Memory B cell (primary cell): ENCODE measurements around the gene PSORS1C1.
"Not testable (repeated sequence)": the region's sequence is repeated elsewhere in the genome, so short reads cannot be mapped to it uniquely, and the experiment has no call there.

Experiments
- ATAC-seq: fragments of 150-1000 bp; cut with Tn5 transposase; 2 replicates; pipeline ENCODE4 v1.10.0; 2021; ENCODE audit warnings: low read depth, mild to moderate bottlenecking, moderate library complexity
- DNase-seq, 2 donors: peaks; one replicate each; pipeline ENCODE4 v3.0.0; 2022; ENCODE audit warnings: low spot score in 2 of 2
- H3K27ac Mint-ChIP-seq: one replicate; pipeline ENCODE4 v1.8.0; 2022; ENCODE audit warnings: mild to moderate bottlenecking, moderate library complexity, mixed read lengths
- H3K27me3 Mint-ChIP-seq: one replicate; pipeline ENCODE4 v1.8.0; 2022; ENCODE audit warnings: mixed read lengths
- H3K36me3 Mint-ChIP-seq: one replicate; pipeline ENCODE4 v1.8.0; 2022; ENCODE audit warnings: mild to moderate bottlenecking, mixed read lengths
- H3K4me1 Mint-ChIP-seq: one replicate; pipeline ENCODE4 v1.8.0; 2022; ENCODE audit warnings: mixed read lengths
- H3K4me3 Mint-ChIP-seq: one replicate; pipeline ENCODE4 v1.8.0; 2022; ENCODE audit warnings: mild to moderate bottlenecking, moderate library complexity, mixed read lengths
- H3K9me3 Mint-ChIP-seq: one replicate; pipeline ENCODE4 v1.8.0; 2022; ENCODE audit warnings: mixed read lengths

Gene PSORS1C1

GRCh38 chr6:31145386-31145785 is 30.8 kb downstream of the PSORS1C1 start:
- no peaks in the 10 kb centered on the region for H3K4me1 Mint-ChIP-seq
- ATAC-seq (no peak), DNase-seq (no peak)
- no peaks in the 10 kb centered on the region for H3K9me3 Mint-ChIP-seq
- H3K36me3 Mint-ChIP-seq, result peaks cover 13% of the 10 kb centered on the region
- H3K27me3 Mint-ChIP-seq, result no peaks in the 10 kb centered on the region
- H3K27ac Mint-ChIP-seq, result no peak overlapping the region
- H3K4me3 Mint-ChIP-seq, result no peak overlapping the region

DNA sequence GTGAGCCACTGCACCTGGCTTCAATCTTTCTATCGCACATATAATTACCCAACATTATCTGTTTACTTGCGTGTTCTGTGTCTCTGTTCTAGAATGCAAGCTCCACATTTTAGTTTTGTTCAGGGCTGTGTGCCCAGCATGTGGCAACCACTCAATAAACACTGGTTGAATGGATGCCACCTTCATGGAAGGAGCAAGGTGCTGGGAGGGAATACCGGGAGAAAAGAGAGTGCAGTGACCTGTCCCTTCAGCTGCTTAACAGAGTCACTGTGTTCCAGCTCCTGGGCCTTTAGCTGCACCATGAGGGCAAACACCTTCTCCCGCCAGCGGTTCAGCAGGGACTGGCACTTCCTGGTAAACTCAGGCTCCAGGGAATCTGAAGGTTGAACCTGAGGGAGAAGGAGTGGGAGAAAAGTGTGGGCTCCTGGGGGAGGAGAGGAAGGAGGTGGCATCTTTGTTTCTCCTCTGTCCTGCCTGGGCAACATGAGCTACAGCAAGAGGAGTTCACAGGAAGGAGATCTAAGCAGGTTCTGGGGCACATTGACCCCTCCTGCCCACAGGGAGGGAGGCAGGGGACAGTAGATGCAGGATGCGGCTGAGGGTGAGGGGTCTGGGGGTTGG is 35.3 kb downstream of the PSORS1C1 start:
- Mint-ChIP-seq H3K4me3 (no peak overlapping the region), H3K27ac (no peak overlapping the region)

DNA sequence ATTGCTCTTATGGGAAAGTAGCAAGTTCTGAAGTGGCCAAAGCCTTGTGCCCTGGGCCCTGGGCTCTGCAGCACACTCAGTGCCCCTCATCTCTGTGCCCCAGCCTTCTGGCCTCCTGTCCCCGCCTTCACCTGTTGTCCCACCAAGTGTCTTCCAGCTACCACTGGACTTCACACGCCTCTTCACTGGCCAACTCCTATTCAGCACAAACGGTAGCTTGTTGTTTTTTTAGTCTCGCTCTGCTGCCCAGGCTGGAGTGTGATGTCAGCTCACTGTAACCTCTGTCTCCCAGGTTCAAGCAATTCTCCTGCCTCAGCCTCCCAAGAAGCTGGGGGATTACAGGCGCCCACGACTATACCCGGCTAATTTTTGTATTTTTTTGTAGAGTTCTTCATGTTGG is 38.2 kb downstream of the PSORS1C1 start:
- Mint-ChIP-seq H3K36me3 (peaks cover 24% of the 10 kb centered on the region), H3K27ac (no peak overlapping the region), H3K9me3 (no peaks in the 10 kb centered on the region), H3K4me3 (no peak overlapping the region), H3K27me3 (no peaks in the 10 kb centered on the region), H3K4me1 (peaks cover 2% of the 10 kb centered on the region)
- DNase-seq (no peak), ATAC-seq (no peak)

More for the DNA sequence above, 35.3 kb downstream of the PSORS1C1 start:
- H3K4me1 Mint-ChIP-seq, result no peaks in the 10 kb centered on the region
- peaks cover 27% of the 10 kb centered on the region for H3K36me3 Mint-ChIP-seq
- ATAC-seq (no peak), DNase-seq (no peak)
- H3K9me3 Mint-ChIP-seq, result no peaks in the 10 kb centered on the region
- H3K27me3 Mint-ChIP-seq, result no peaks in the 10 kb centered on the region

DNA sequence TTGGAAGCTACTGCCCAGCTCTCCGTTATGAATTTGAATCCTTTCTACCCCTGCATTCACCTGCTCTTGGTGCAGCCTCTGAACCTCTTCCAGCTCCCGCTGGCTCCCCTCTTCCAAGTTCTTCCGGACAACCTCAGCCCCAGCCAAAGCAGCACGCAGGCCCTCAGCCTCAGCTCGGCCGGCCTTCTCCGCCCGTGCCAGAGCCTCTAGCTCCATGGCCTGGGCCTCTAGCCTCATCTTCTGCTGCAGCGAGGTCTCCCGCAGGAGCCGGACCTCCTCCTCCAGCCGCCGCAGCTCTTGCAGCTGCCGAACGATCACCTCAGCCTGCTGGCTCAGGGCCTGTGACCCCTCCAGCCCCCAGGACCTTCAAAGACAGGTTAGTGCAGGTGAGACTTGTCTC is 39.8 kb downstream of the PSORS1C1 start:
- DNase-seq (no peak), ATAC-seq (no peak)
- Mint-ChIP-seq H3K4me1 (peaks cover 8% of the 10 kb centered on the region), H3K36me3 (peaks cover 24% of the 10 kb centered on the region), H3K27me3 (no peaks in the 10 kb centered on the region), H3K4me3 (no peak overlapping the region), H3K27ac (no peak overlapping the region), H3K9me3 (no peaks in the 10 kb centered on the region)

- DNase-seq (no peak), ATAC-seq (no peak)
- Mint-ChIP-seq H3K9me3 (no peaks in the 10 kb centered on the region), H3K4me3 (no peak overlapping the region), H3K4me1 (peaks cover 13% of the 10 kb centered on the region), H3K36me3 (peaks cover 9% of the 10 kb centered on the region), H3K27ac (no peak overlapping the region), H3K27me3 (no peaks in the 10 kb centered on the region)
Observed at GRCh38 chr6:31156641-31157040, 42.0 kb downstream of the PSORS1C1 start.

GRCh38 chr6:31157513-31158139 is 43.0 kb downstream of the PSORS1C1 start, which contains the start of gene CCHCR1:
Gene CCHCR1, minus strand, starts transcription at chr6:31157802. Its CDS starts 202 bp downstream, at chr6:31157600.
- Mint-ChIP-seq H3K4me1 (peaks cover 13% of the 10 kb centered on the region), H3K9me3 (no peaks in the 10 kb centered on the region), H3K36me3 (peaks cover 12% of the 10 kb centered on the region), H3K27ac (peak within 1 kb of the TSS; percentile 83), H3K27me3 (no peaks in the 10 kb centered on the region), H3K4me3 (peak within 1 kb of the TSS; percentile 92)
- ATAC-seq (peak; percentile 21), DNase-seq (no peak)

DNA sequence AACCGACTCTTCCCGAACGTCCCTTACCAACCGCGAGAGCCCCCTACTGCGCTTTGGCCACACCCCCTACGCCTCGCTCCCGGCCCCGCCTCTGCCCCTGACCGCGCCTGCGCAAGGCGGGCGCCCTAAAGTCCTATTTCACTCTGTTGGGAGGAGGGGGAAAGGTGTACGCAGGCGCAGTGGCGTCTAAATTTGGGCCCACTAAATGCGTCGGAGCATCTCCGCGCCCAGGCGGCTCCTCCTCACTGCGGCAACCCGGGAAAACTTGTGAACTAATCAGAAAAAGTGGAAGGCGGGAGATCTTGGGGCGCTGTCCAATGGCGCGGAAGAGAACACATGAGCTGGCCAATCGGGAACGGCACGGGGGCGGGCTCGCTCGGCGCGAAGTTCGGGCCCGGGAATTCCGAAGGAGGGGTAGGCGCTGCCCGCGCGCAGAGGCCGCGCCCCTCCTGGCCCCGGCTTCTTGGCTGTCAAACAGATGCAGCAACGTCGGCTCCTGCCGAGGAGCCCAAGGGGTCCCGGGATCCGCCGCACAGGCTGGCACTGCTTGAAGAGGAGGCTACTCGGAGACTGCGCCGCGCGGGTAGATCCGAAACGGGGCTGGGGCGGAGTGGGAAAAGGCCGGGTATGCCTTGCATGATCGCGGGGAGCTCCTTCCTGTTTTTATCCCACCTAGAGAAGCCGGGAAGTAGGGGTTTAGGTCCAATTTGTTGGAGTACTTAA is 43.7 kb downstream of the PSORS1C1 start, which contains the start of gene TCF19:
TCF19 (plus strand) TSS at position 450 of the 723 bp plus-strand sequence. CDS start 881 bp downstream, outside the sequence.
- ATAC-seq, result peak; percentile 86
- Mint-ChIP-seq H3K4me1 (peaks cover 16% of the 10 kb centered on the region), H3K9me3 (no peaks in the 10 kb centered on the region), H3K27me3 (no peaks in the 10 kb centered on the region), H3K4me3 (peak within 1 kb of the TSS; percentile 92), H3K27ac (peak within 1 kb of the TSS; percentile 83), H3K36me3 (peaks cover 9% of the 10 kb centered on the region)
- peak; percentile 93 to 95 for DNase-seq

DNA sequence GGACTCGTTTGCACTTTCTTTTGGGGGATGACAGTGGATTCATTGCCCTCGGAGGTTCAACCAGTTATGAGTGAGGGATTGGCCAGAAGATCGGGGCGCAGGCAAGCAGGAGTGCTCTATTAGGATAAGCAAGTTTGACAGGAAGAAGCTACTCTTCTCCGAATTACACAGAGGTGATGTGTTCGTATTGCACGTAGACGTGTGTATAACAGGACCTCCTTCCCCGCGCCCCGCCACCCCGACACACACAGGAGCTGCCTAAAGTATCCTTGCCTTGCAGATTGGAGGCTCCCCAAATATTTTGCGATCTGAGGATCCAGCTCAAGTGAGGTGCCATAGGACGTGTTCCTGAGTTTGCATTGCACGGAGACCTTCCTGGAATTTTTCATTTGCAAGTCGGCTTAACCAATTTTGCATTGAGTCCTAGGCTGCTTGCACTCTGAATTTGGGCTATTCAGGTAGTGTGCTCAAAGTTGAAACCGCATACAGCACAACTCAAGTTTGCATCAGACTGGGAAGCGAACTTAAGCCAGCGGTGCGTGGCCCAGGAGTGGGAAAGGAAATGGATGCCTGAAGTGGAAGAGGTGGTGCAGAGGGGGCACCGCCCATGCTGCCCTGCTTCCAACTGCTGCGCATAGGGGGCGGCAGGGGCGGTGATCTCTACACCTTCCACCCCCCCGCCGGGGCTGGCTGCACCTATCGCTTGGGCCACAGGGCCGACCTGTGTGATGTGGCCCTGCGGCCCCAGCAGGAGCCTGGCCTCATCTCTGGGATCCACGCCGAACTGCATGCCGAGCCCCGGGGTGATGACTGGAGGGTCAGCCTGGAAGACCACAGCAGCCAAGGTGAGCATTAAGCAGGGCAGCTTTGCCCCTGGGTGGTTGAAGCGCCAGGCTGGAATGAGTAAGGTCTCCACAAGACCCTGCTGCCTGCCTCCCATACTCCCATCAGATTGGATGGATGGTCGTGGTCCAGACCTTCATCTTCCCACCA is 44.6 kb downstream of the PSORS1C1 start:
- no peak for ATAC-seq
- H3K27ac Mint-ChIP-seq, result peak overlapping the region; percentile 83

GRCh38 chr6:31161216-31162126 is 46.9 kb downstream of the PSORS1C1 start:
- peaks cover 3% of the 10 kb centered on the region for H3K36me3 Mint-ChIP-seq
- peak overlapping the region; percentile 38 for H3K27ac Mint-ChIP-seq
- no peak overlapping the region for H3K4me3 Mint-ChIP-seq
- DNase-seq (no peak), ATAC-seq (no peak)
- H3K9me3 Mint-ChIP-seq, result no peaks in the 10 kb centered on the region
- peaks cover 24% of the 10 kb centered on the region for H3K4me1 Mint-ChIP-seq
- H3K27me3 Mint-ChIP-seq, result no peaks in the 10 kb centered on the region

More for the DNA sequence above, 44.6 kb downstream of the PSORS1C1 start:
- no peaks in the 10 kb centered on the region for H3K9me3 Mint-ChIP-seq
- H3K36me3 Mint-ChIP-seq, result peaks cover 9% of the 10 kb centered on the region
- H3K4me1 Mint-ChIP-seq, result peaks cover 16% of the 10 kb centered on the region
- DNase-seq, result peak; percentile 16 to 32
- no peaks in the 10 kb centered on the region for H3K27me3 Mint-ChIP-seq
- H3K4me3 Mint-ChIP-seq, result peak overlapping the region; percentile 92

GRCh38 chr6:31162463-31163165 is 48.0 kb downstream of the PSORS1C1 start:
- Mint-ChIP-seq H3K4me3 (no peak overlapping the region), H3K36me3 (peaks cover 3% of the 10 kb centered on the region), H3K27me3 (no peaks in the 10 kb centered on the region), H3K27ac (peak overlapping the region; percentile 5), H3K9me3 (no peaks in the 10 kb centered on the region), H3K4me1 (peaks cover 24% of the 10 kb centered on the region)
- DNase-seq, result no peak
- no peak for ATAC-seq

- Mint-ChIP-seq H3K27ac (no peak overlapping the region), H3K27me3 (no peaks in the 10 kb centered on the region), H3K36me3 (peaks cover 3% of the 10 kb centered on the region), H3K4me3 (no peak overlapping the region), H3K4me1 (peaks cover 18% of the 10 kb centered on the region), H3K9me3 (no peaks in the 10 kb centered on the region)
- ATAC-seq, result no peak
- no peak for DNase-seq
Observed at GRCh38 chr6:31163922-31164321, 49.3 kb downstream of the PSORS1C1 start.

GRCh38 chr6:31164475-31165063 is 50.0 kb downstream of the PSORS1C1 start:
- not testable (repeated sequence) for H3K27me3 Mint-ChIP-seq, H3K36me3 Mint-ChIP-seq, H3K9me3 Mint-ChIP-seq, DNase-seq, ATAC-seq
- Mint-ChIP-seq H3K4me1 (peaks cover 16% of the 10 kb centered on the region), H3K27ac (peak overlapping the region; percentile 64), H3K4me3 (peak overlapping the region; percentile 75)
